PC-3 (cell line): ENCODE measurements around the gene RNF182. TPM values are rescaled to one million over a fixed set of nuclear protein-coding genes. Genes with fewer than 3 reads are reported as not detected.

Experiments used
- ATAC-seq: fragments of 200-7000 bp; cut with Tn5 transposase; 2 replicates; pipeline ENCODE4 v1.9.1; 2020; ENCODE audit warnings: mild to moderate bottlenecking, moderate library complexity
- BruUV-seq: library from RNA; stranded (reverse); fragments of 400-500 nt; replicated peaks from 2 replicates; lab custom pipeline; 2021; lab: Mats Ljungman, UMichigan
- CTCF ChIA-PET: fragments of 300-600 bp; sonication (Branson Sonifier 250); formaldehyde crosslinking; loops from one replicate; lab custom pipeline; 2022; ENCODE audit warnings: antibody characterized with exemption; lab: Charles Lee
- POLR2A ChIA-PET: fragments of 300-600 bp; sonication (Branson Sonifier 250); formaldehyde crosslinking; loops from one replicate; lab custom pipeline; 2022; ENCODE audit warnings: antibody characterized with exemption; ENCODE audit not compliant: unreplicated experiment; lab: Charles Lee
- DNase-seq: peaks from one replicate; pipeline ENCODE4 v3.0.0-alpha.2; 2015
- H2AFZ ChIP-seq: fragments of 300-600 bp; sonication (generic); 2 replicates; pipeline ENCODE4 v1.6.0; 2016; ENCODE audit warnings: antibody characterized with exemption, low read length
- H3F3A ChIP-seq: fragments of 300-600 bp; sonication (generic); one replicate; pipeline ENCODE4 v1.6.0; 2017; ENCODE audit warnings: antibody characterized with exemption, low read length, control low read depth, mild to moderate bottlenecking; ENCODE audit not compliant: unreplicated experiment
- H3K27ac ChIP-seq: fragments of 300-600 bp; sonication (generic); 2 replicates; pipeline ENCODE4 v1.5.1; 2016; ENCODE audit warnings: mild to moderate bottlenecking, low read length
- H3K27me3 ChIP-seq: fragments of 300-600 bp; sonication (generic); 2 replicates; pipeline ENCODE4 v1.6.1; 2016; ENCODE audit warnings: low read length, mixed read lengths
- H3K36me3 ChIP-seq: fragments of 300-600 bp; sonication (generic); 2 replicates; pipeline ENCODE4 v1.6.1; 2016; ENCODE audit warnings: low read depth, mixed run types, low read length, mixed read lengths
- H3K4me1 ChIP-seq: fragments of 300-600 bp; sonication (generic); 2 replicates; pipeline ENCODE4 v1.5.1; 2016; ENCODE audit warnings: low read length; ENCODE audit not compliant: insufficient read depth
- H3K4me2 ChIP-seq: fragments of 300-600 bp; sonication (generic); 2 replicates; pipeline ENCODE4 v1.6.0; 2016; ENCODE audit warnings: low read length
- H3K4me3 ChIP-seq: fragments of 300-600 bp; sonication (generic); 2 replicates; pipeline ENCODE4 v1.5.1; 2016; ENCODE audit warnings: mild to moderate bottlenecking, low read length, mixed read lengths
- H3K79me2 ChIP-seq: fragments of 300-600 bp; sonication (generic); 2 replicates; pipeline ENCODE4 v1.6.1; 2017; ENCODE audit warnings: low read length, mixed read lengths
- H3K9ac ChIP-seq: fragments of 300-600 bp; sonication (generic); 2 replicates; pipeline ENCODE4 v1.6.0; 2016; ENCODE audit warnings: mild to moderate bottlenecking, low read length
- H3K9me2 ChIP-seq: fragments of 300-600 bp; sonication (generic); replicated peaks from 2 replicates; pipeline ENCODE4 v1.6.1; 2016; ENCODE audit warnings: mixed run types, low read length, mixed read lengths
- H3K9me3 ChIP-seq: fragments of 300-600 bp; sonication (generic); 2 replicates; pipeline ENCODE4 v1.6.1; 2016; ENCODE audit warnings: low read length, mixed read lengths
- H4K20me1 ChIP-seq: fragments of 300-600 bp; sonication (generic); 2 replicates; pipeline ENCODE4 v1.6.1; 2016; ENCODE audit warnings: low read length, mixed read lengths
- CTCF ChIP-seq: fragments of 300-600 bp; sonication (generic); conservative IDR thresholded peaks from 2 replicates; pipeline ENCODE4 v1.5.1; 2017; ENCODE audit warnings: antibody characterized with exemption, low read depth, mild to moderate bottlenecking, low read length
- EZH2 ChIP-seq: fragments of 300-600 bp; sonication (generic); IDR thresholded peaks from one replicate; pipeline ENCODE4 v1.6.1; 2017; ENCODE audit warnings: antibody characterized with exemption, mild to moderate bottlenecking, low read length; ENCODE audit not compliant: unreplicated experiment
- EZH2phosphoT487 ChIP-seq: fragments of 300-600 bp; sonication (generic); IDR thresholded peaks from 2 replicates; pipeline ENCODE4 v1.6.1; 2018; ENCODE audit warnings: mild to moderate bottlenecking, antibody characterized with exemption, low read length, borderline replicate concordance
- intact Hi-C: fragments of 100-400 bp; cut with micrococcal nuclease; formaldehyde crosslinking; loops from 2 replicates; pipeline ENCODE4 v1.9.0; 2023
- total RNA-seq: library from RNA; depleted of rRNA; stranded (reverse); fragments of >200 nt; gene quantifications from 2 replicates; pipeline ENCODE4 v1.2.3, GENCODE V29; 2014

The RNF182 gene
- total RNA-seq, 1 experiment from 2014 or later: 24.7 TPM

GRCh38 chr6:14001329-14002012 is 76.7 kb downstream of the RNF182 start:
- Histone ChIP-seq H3F3A (no peaks in the 10 kb centered on the region), H3K36me3 (no peaks in the 10 kb centered on the region), H3K9me3 (no peaks in the 10 kb centered on the region), H2AFZ (peak overlapping the region; percentile 47; the same call in 1 of the 2 replicates), H3K4me2 (peak overlapping the region; percentile 80), H3K9me2 (no peaks in the 10 kb centered on the region), H3K27ac (peak overlapping the region; percentile 96), H4K20me1 (no peaks in the 10 kb centered on the region), H3K79me2 (no peaks in the 10 kb centered on the region), H3K4me3 (peak overlapping the region; percentile 51), H3K27me3 (no peaks in the 10 kb centered on the region), H3K4me1 (peaks cover 29% of the 10 kb centered on the region), H3K9ac (peak overlapping the region; percentile 81)
- BruUV-seq: TSS peak; percentile 91
- peak; percentile 87 for ATAC-seq
- intact Hi-C loops: loop anchor here (1.0 to 2.0 kb wide), 4 partner anchors 48 to 74 kb away; no protein-coding TSS in a partner anchor
- peak; percentile 99 for DNase-seq
- CTCF ChIA-PET: interaction anchor here (1.1 kb wide), 1 partner anchor 45 kb away, joined by 4 read pairs; no protein-coding TSS in a partner anchor
- no peak for TF ChIP-seq EZH2
- TF ChIP-seq EZH2phosphoT487: peak; percentile 90
- TF ChIP-seq CTCF: no peak
- POLR2A ChIA-PET: interaction anchor here (0.6 to 1.4 kb wide), 3 partner anchors 60 to 644 kb away, joined by 4 to 11 read pairs (median 5); partner anchors contain the start of gene RNF182

- ChIA-PET CTCF (interaction anchor here (1.2 kb wide), 1 partner anchor 208 kb away, joined by 3 read pairs; no protein-coding TSS in a partner anchor), POLR2A (no interaction called here)
- Histone ChIP-seq H3K79me2 (no peaks in the 10 kb centered on the region), H3K9me2 (no peaks in the 10 kb centered on the region), H3K36me3 (no peaks in the 10 kb centered on the region), H3K27me3 (no peaks in the 10 kb centered on the region), H3K4me1 (peaks cover 29% of the 10 kb centered on the region), H4K20me1 (no peaks in the 10 kb centered on the region), H3K4me3 (no peak overlapping the region), H3K9me3 (no peaks in the 10 kb centered on the region), H3K4me2 (peak overlapping the region; percentile 37), H2AFZ (no peak overlapping the region), H3F3A (no peaks in the 10 kb centered on the region), H3K9ac (peak overlapping the region; percentile 39; the same call in 1 of the 2 replicates), H3K27ac (peak overlapping the region; percentile 96)
- ATAC-seq: no peak
- no TSS peak for BruUV-seq
- intact Hi-C loops: no loop called here
- TF ChIP-seq CTCF (no peak), EZH2 (no peak), EZH2phosphoT487 (no peak)
- DNase-seq: peak; percentile 18
These were observed 77.6 kb downstream of the RNF182 start for GRCh38 chr6:14002176-14002947.
